WTC11 (cell line): ENCODE data around the gene GRK3.

Source experiments
- FOXP4 ChIP-seq: sonication (generic); formaldehyde crosslinking; IDR thresholded peaks from 2 replicates; pipeline ENCODE4 v1.8.0; 2022; ENCODE audit warnings: mild to moderate bottlenecking, missing genetic modification reagents
- JUN ChIP-seq: sonication (generic); formaldehyde crosslinking; IDR thresholded peaks from 2 replicates; pipeline ENCODE4 v1.8.0; 2023; ENCODE audit warnings: mild to moderate bottlenecking, missing genetic modification reagents
- PREB ChIP-seq: sonication (generic); formaldehyde crosslinking; IDR thresholded peaks from 2 replicates; pipeline ENCODE4 v1.8.1; 2022; ENCODE audit warnings: mild to moderate bottlenecking, missing genetic modification reagents, moderate library complexity, borderline replicate concordance
- TF ChIP-seq, protein P1 (sequence below): sonication (generic); formaldehyde crosslinking; conservative IDR thresholded peaks from 2 replicates; pipeline ENCODE4 v1.8.1; 2022; ENCODE audit warnings: mild to moderate bottlenecking, missing genetic modification reagents
- TF ChIP-seq, protein P2 (sequence below): fragments of 200-600 bp; IDR thresholded peaks from 2 replicates; pipeline ENCODE4 v1.8.0; 2022; ENCODE audit warnings: antibody characterized with exemption

DNA sequence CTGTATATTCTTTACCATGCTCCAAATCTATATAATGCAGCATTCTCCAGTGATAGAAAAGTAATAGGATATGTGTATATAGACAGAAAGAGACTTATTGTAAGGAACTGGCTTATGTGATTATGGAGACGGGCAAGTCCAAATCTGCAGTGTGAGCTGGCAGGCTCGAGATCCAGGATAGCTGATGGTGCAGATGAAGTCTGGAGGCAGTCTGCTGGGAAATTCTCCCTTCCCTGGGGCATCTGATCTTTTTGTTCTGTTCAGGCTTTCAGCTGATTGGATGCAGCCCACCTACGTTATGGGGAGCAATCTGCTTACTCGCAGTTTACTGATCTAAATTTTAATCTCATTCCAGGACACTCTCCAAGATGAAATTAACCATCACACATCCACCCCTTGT is 73.2 kb downstream of the GRK3 start:
- TF ChIP-seq, protein P1, sequence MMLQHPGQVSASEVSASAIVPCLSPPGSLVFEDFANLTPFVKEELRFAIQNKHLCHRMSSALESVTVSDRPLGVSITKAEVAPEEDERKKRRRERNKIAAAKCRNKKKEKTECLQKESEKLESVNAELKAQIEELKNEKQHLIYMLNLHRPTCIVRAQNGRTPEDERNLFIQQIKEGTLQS (CRISPR knock-in tag), result no peak
- TF ChIP-seq FOXP4 (no peak), PREB (CRISPR knock-in tag) (no peak), JUN (no peak)
- TF ChIP-seq, protein P2, sequence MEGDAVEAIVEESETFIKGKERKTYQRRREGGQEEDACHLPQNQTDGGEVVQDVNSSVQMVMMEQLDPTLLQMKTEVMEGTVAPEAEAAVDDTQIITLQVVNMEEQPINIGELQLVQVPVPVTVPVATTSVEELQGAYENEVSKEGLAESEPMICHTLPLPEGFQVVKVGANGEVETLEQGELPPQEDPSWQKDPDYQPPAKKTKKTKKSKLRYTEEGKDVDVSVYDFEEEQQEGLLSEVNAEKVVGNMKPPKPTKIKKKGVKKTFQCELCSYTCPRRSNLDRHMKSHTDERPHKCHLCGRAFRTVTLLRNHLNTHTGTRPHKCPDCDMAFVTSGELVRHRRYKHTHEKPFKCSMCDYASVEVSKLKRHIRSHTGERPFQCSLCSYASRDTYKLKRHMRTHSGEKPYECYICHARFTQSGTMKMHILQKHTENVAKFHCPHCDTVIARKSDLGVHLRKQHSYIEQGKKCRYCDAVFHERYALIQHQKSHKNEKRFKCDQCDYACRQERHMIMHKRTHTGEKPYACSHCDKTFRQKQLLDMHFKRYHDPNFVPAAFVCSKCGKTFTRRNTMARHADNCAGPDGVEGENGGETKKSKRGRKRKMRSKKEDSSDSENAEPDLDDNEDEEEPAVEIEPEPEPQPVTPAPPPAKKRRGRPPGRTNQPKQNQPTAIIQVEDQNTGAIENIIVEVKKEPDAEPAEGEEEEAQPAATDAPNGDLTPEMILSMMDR, result no peak
